Uterus (tissue), 4 donors: Measurements from ENCODE around the gene CFTR. TPM values are rescaled to one million over a fixed set of nuclear protein-coding genes. Genes with fewer than 3 reads are reported as not detected.

Experiments
- DNase-seq, 2 donors: peaks; one replicate each; pipeline ENCODE4 v3.0.0-alpha.2; 2019 to 2020
- H3K27ac ChIP-seq, 2 donors: fragments of 200-600 bp; sonication (generic); 1 replicate in 1 of 2; 2 replicates in 1 of 2; pipeline ENCODE4 v1.5.1; 2016 to 2018
- H3K27me3 ChIP-seq, 2 donors: fragments of 200-600 bp; sonication (generic); one replicate each; pipeline ENCODE4 v1.5.1; 2018 to 2019; ENCODE audit warnings: control low read depth in 1 of 2
- H3K36me3 ChIP-seq, 2 donors: fragments of 200-600 bp; sonication (generic); one replicate each; pipeline ENCODE4 v1.5.1; 2019; ENCODE audit warnings: control low read depth in 1 of 2
- H3K4me1 ChIP-seq, 2 donors: fragments of 200-600 bp; sonication (generic); one replicate each; pipeline ENCODE4 v1.5.1; 2018 to 2019; ENCODE audit warnings: control low read depth in 1 of 2
- H3K4me3 ChIP-seq, 2 donors: fragments of 200-600 bp; sonication (generic); 1 replicate in 1 of 2; 2 replicates in 1 of 2; pipeline ENCODE4 v1.5.1; 2018 to 2019; ENCODE audit warnings: mild to moderate bottlenecking in 1 of 2
- H3K9me3 ChIP-seq, 2 donors: fragments of 200-600 bp; sonication (generic); one replicate each; pipeline ENCODE4 v1.5.1; 2019; ENCODE audit warnings: control low read depth in 1 of 2
- POLR2A ChIP-seq, 2 donors: fragments of 450-650 bp; IDR thresholded peaks; one replicate each; pipeline ENCODE4 v1.6.1; 2016; ENCODE audit warnings: antibody characterized with exemption in 2 of 2, mild to moderate bottlenecking in 1 of 2, moderate library complexity in 1 of 2
- intact Hi-C: fragments of 100-400 bp; cut with DNase I; formaldehyde crosslinking; loops from one replicate; pipeline ENCODE4 v1.15.1; 2023; ENCODE audit warnings: low total_unique reads
- total RNA-seq, 4 donors: library from RNA; depleted of rRNA in 3 of 4; stranded (reverse); fragments of >200 nt in 3 of 4; gene quantifications; one replicate each; pipeline versions ENCODE4 v1.1.0 to v1.2.4, GENCODE V29; 2014 to 2023
- TF ChIP-seq, protein P1 (sequence below), 4 experiments: fragments of 200-600 bp in 2 of 4; fragments of 450-650 bp in 2 of 4; sonication (generic) in 2 of 4; IDR thresholded peaks; one replicate each; pipeline ENCODE4 v1.5.1; 2016 to 2019; ENCODE audit warnings: antibody characterized with exemption in 4 of 4, mild to moderate bottlenecking in 2 of 4, moderate library complexity in 1 of 4
- donor health status: DM: yes; HTN: yes; CAD: no.

CFTR gene
- total RNA-seq, 4 donors from 2014 or later: under 0.01 to 11.6 (median under 0.01) TPM; not detected in 1

DNA sequence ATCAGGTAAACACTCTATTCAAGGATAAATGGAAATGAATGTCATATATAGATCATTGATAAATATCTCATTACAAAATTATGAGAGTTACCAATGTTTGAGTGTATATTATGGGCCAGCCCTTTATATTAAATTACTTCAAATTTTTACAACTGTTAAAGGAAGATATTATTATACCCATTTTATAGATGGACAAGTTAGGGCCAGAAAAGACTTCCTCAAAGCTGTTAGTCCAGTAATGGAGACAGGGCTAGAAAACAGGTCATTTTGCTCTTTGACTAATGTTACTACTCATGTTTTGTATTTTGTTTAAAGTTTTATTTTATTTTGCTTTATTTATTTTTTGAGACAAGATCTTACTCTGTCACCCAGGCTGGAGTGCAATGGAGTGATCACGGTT is 101.6 kb downstream of the CFTR start:
- H3K27ac ChIP-seq: no peak overlapping the region
- TF ChIP-seq POLR2A (IDR thresholded peaks at IDR 0.05): no peak
- TF ChIP-seq, protein P1, sequence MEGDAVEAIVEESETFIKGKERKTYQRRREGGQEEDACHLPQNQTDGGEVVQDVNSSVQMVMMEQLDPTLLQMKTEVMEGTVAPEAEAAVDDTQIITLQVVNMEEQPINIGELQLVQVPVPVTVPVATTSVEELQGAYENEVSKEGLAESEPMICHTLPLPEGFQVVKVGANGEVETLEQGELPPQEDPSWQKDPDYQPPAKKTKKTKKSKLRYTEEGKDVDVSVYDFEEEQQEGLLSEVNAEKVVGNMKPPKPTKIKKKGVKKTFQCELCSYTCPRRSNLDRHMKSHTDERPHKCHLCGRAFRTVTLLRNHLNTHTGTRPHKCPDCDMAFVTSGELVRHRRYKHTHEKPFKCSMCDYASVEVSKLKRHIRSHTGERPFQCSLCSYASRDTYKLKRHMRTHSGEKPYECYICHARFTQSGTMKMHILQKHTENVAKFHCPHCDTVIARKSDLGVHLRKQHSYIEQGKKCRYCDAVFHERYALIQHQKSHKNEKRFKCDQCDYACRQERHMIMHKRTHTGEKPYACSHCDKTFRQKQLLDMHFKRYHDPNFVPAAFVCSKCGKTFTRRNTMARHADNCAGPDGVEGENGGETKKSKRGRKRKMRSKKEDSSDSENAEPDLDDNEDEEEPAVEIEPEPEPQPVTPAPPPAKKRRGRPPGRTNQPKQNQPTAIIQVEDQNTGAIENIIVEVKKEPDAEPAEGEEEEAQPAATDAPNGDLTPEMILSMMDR (IDR thresholded peaks at IDR 0.05): no peak
- no peaks in the 10 kb centered on the region for H3K36me3 ChIP-seq
- no peaks in the 10 kb centered on the region for H3K27me3 ChIP-seq
- H3K4me3 ChIP-seq: no peak overlapping the region
- H3K9me3 ChIP-seq: no peaks in the 10 kb centered on the region
- no peaks in the 10 kb centered on the region for H3K4me1 ChIP-seq
- intact Hi-C loops: no loop called here
- no peak for DNase-seq

DNA sequence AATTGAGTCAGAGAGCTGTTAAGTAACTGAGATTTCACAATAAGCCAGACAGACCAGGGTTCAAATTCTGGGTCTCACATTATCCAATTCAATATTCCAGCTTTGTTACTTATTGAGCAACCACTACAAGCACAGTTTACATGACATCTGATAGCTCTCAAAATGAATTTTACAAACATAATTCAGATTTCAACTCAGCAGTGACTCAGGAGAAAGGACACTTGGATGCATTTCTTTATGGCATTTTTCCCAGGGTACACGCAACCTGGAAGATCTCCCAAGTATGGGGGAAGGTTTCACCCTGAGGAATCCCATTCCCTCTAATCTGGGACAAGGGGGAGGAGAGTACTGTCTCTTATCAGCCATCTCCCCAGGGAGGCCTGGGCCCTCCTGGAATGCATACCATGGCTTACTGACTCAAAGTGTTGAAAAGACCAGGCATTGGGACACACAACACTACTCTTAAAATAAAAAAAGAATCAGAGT is 102.4 kb downstream of the CFTR start:
- intact Hi-C loops: no loop called here
- H3K4me3 ChIP-seq: no peak overlapping the region

DNA sequence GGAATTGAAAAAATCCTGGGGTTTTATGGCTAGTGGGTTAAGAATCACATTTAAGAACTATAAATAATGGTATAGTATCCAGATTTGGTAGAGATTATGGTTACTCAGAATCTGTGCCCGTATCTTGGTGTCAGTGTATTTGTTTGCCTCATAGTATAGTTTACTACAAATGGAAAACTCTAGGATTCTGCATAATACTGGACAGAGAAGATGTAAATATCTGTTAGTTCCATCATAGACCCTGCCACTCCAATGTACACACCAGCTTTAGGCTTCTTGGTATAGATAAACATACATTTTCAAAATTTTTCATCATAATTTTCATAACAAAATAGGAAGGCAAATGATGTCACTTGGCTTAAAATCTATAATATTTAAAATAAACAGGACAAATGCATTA is 108.1 kb downstream of the CFTR start:
- DNase-seq: no peak
- H3K27me3 ChIP-seq: no peaks in the 10 kb centered on the region
- no peaks in the 10 kb centered on the region for H3K36me3 ChIP-seq
- intact Hi-C loops: no loop called here
- H3K9me3 ChIP-seq: no peaks in the 10 kb centered on the region
- no peaks in the 10 kb centered on the region for H3K4me1 ChIP-seq
- H3K4me3 ChIP-seq: no peak overlapping the region
- H3K27ac ChIP-seq: no peak overlapping the region
- TF ChIP-seq, protein P1 (IDR thresholded peaks at IDR 0.05): no peak
- TF ChIP-seq POLR2A (IDR thresholded peaks at IDR 0.05): no peak

More for the DNA sequence above, 102.4 kb downstream of the CFTR start:
- Histone ChIP-seq H3K27me3 (no peaks in the 10 kb centered on the region), H3K27ac (no peak overlapping the region), H3K4me1 (no peaks in the 10 kb centered on the region), H3K9me3 (no peaks in the 10 kb centered on the region), H3K36me3 (no peaks in the 10 kb centered on the region)
- DNase-seq: peak in 1 of 2 donors; percentile 23
- no peak for TF ChIP-seq POLR2A (IDR thresholded peaks at IDR 0.05)
- TF ChIP-seq, protein P1 (IDR thresholded peaks at IDR 0.05): no peak

DNA sequence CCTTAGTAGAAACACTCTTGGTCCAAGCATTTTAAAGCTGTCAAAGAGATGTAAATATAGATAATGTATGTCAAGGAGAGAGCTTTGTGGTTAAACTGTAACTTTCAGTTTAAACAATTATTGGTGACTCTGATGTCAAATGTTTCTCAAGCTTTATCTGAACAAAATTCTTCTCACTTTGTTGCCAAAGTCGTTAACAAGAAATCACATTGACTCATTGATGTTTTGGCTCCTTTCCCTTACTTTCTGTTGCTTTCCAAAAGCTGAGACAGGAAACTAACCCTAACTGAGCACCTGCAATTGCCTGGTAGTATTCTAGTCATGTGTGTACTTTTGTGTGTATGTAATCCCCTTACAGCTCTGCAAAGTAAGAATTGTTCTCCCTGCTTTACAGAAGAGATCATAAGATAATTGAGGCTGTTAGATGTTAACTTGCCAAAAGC is 108.5 kb downstream of the CFTR start:
- Histone ChIP-seq H3K27ac (no peak overlapping the region), H3K4me3 (no peak overlapping the region), H3K9me3 (no peaks in the 10 kb centered on the region), H3K36me3 (no peaks in the 10 kb centered on the region), H3K27me3 (no peaks in the 10 kb centered on the region), H3K4me1 (no peaks in the 10 kb centered on the region)
- DNase-seq: no peak
- TF ChIP-seq, protein P1 (IDR thresholded peaks at IDR 0.05): no peak
- TF ChIP-seq POLR2A (IDR thresholded peaks at IDR 0.05): no peak
- intact Hi-C loops: no loop called here

DNA sequence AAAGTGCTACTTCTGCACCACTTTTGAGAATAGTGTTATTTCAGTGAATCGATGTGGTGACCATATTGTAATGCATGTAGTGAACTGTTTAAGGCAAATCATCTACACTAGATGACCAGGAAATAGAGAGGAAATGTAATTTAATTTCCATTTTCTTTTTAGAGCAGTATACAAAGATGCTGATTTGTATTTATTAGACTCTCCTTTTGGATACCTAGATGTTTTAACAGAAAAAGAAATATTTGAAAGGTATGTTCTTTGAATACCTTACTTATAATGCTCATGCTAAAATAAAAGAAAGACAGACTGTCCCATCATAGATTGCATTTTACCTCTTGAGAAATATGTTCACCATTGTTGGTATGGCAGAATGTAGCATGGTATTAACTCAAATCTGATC is 110.4 kb downstream of the CFTR start:
- no peak for TF ChIP-seq POLR2A (IDR thresholded peaks at IDR 0.05)
- TF ChIP-seq, protein P1 (IDR thresholded peaks at IDR 0.05): no peak
- intact Hi-C loops: no loop called here
- no peaks in the 10 kb centered on the region for H3K4me1 ChIP-seq
- H3K27ac ChIP-seq: no peak overlapping the region
- no peaks in the 10 kb centered on the region for H3K27me3 ChIP-seq
- H3K9me3 ChIP-seq: no peaks in the 10 kb centered on the region
- no peak overlapping the region for H3K4me3 ChIP-seq
- DNase-seq: no peak
- H3K36me3 ChIP-seq: no peaks in the 10 kb centered on the region
